IMR-90 (cell line): Measurements from ENCODE around the gene HOXB2. TPM values are rescaled to one million over a fixed set of nuclear protein-coding genes. Genes with fewer than 3 reads are reported as not detected.

Source experiments
- ATAC-seq: fragments of 200-7000 bp; cut with Tn5 transposase; 2 replicates; pipeline ENCODE4 v1.9.1; 2020; ENCODE audit warnings: low read depth, mild to moderate bottlenecking, moderate library complexity
- BruUV-seq: library from RNA; stranded (reverse); fragments of 400-500 nt; replicated peaks from 2 replicates; lab custom pipeline; 2021; lab: Mats Ljungman, UMichigan
- CTCF ChIA-PET: fragments of 300-600 bp; formaldehyde crosslinking; extraction: SDS; loops from one replicate; lab custom pipeline; 2021; ENCODE audit warnings: antibody characterized with exemption; lab: Yijun Ruan, JAX
- POLR2A ChIA-PET: fragments of 300-600 bp; sonication (Branson Sonifier 250); formaldehyde crosslinking; loops from one replicate; lab custom pipeline; 2022; ENCODE audit warnings: antibody characterized with exemption; ENCODE audit not compliant: unreplicated experiment; lab: Charles Lee
- DNase-seq: peaks from one replicate; pipeline ENCODE4 v3.0.0; 2013
- H2AFZ ChIP-seq: replicated peaks from 2 replicates; pipeline ENCODE3; 2013; ENCODE audit warnings: low read length, mild to moderate bottlenecking; ENCODE audit not compliant: poor library complexity
- H2AK5ac ChIP-seq: 2 replicates; pipeline ENCODE4 v1.6.1; 2013; ENCODE audit warnings: low read depth, low read length, inconsistent platforms
- H2AK9ac ChIP-seq: replicated peaks from 2 replicates; pipeline ENCODE3; 2013; ENCODE audit warnings: mild to moderate bottlenecking, low read depth, low read length, moderate library complexity; ENCODE audit not compliant: poor library complexity
- H2BK120ac ChIP-seq: 2 replicates; pipeline ENCODE4 v1.6.1; 2013; ENCODE audit warnings: low read depth, low read length, inconsistent platforms
- H2BK15ac ChIP-seq: 3 replicates; pipeline ENCODE4 v1.6.1; 2013; ENCODE audit warnings: low read depth, low read length, inconsistent platforms
- H2BK20ac ChIP-seq: 2 replicates; pipeline ENCODE4 v1.6.1; 2013; ENCODE audit warnings: low read depth, mild to moderate bottlenecking, inconsistent platforms, low read length, moderate library complexity
- H2BK5ac ChIP-seq: 2 replicates; pipeline ENCODE4 v1.6.1; 2013; ENCODE audit warnings: mild to moderate bottlenecking, low read depth, low read length, inconsistent platforms; ENCODE audit not compliant: poor library complexity, severe bottlenecking
- H3K14ac ChIP-seq: replicated peaks from 2 replicates; pipeline ENCODE4 v1.6.1; 2013; ENCODE audit warnings: low read depth, low read length, inconsistent platforms
- H3K18ac ChIP-seq: 2 replicates; pipeline ENCODE4 v1.6.1; 2013; ENCODE audit warnings: low read depth, low read length, control low read depth
- H3K23ac ChIP-seq: 2 replicates; pipeline ENCODE4 v1.6.1; 2013; ENCODE audit warnings: low read depth, low read length, inconsistent platforms
- H3K27ac ChIP-seq: 2 replicates; pipeline ENCODE4 v1.5.1; 2013; ENCODE audit warnings: mild to moderate bottlenecking, control low read depth, low read length; ENCODE audit not compliant: insufficient read depth
- H3K27me3 ChIP-seq: 2 replicates; pipeline ENCODE4 v1.6.1; 2013; ENCODE audit warnings: low read length; ENCODE audit not compliant: control insufficient read depth, insufficient read depth
- H3K36me3 ChIP-seq: 2 replicates; pipeline ENCODE4 v1.6.1; 2013; ENCODE audit warnings: low read length, mixed read lengths; ENCODE audit not compliant: control insufficient read depth, insufficient read depth
- H3K4ac ChIP-seq: 2 replicates; pipeline ENCODE4 v1.6.1; 2013; ENCODE audit warnings: low read depth, low read length, inconsistent platforms
- H3K4me1 ChIP-seq: 2 replicates; pipeline ENCODE4 v1.6.1; 2013; ENCODE audit warnings: low read length, mixed read lengths; ENCODE audit not compliant: control insufficient read depth, insufficient read depth
- H3K4me2 ChIP-seq: 2 replicates; pipeline ENCODE4 v1.6.1; 2013; ENCODE audit warnings: low read depth, mild to moderate bottlenecking, control low read depth, low read length, moderate library complexity
- H3K4me3 ChIP-seq: 2 replicates; pipeline ENCODE4 v1.5.1; 2013; ENCODE audit warnings: low read depth, mild to moderate bottlenecking, control low read depth, low read length, moderate library complexity; ENCODE audit not compliant: insufficient read depth
- H3K56ac ChIP-seq: 2 replicates; pipeline ENCODE4 v1.6.1; 2013; ENCODE audit warnings: low read length, inconsistent platforms; ENCODE audit not compliant: insufficient read depth; ENCODE audit errors: extremely low read depth
- H3K79me1 ChIP-seq, 2 experiments: 2 replicates each; pipeline ENCODE4 v1.6.1; 2013; ENCODE audit warnings: low read length in 2 of 2, inconsistent platforms in 1 of 2, low read depth in 1 of 2
- H3K9ac ChIP-seq: 2 replicates; pipeline ENCODE4 v1.6.1; 2013; ENCODE audit warnings: low read depth, low read length, control low read depth
- H3K9me1 ChIP-seq: 2 replicates; pipeline ENCODE4 v1.6.1; 2013; ENCODE audit warnings: low read length, inconsistent platforms; ENCODE audit not compliant: insufficient read depth
- H3K9me3 ChIP-seq: 2 replicates; pipeline ENCODE4 v1.6.1; 2013; ENCODE audit warnings: low read length; ENCODE audit not compliant: control insufficient read depth, insufficient read depth
- H4K20me1 ChIP-seq: 2 replicates; pipeline ENCODE4 v1.6.1; 2013; ENCODE audit warnings: low read length, inconsistent platforms; ENCODE audit not compliant: insufficient read depth
- H4K5ac ChIP-seq: 2 replicates; pipeline ENCODE4 v1.6.1; 2013; ENCODE audit warnings: mild to moderate bottlenecking, low read depth, low read length, control low read depth
- H4K8ac ChIP-seq, 2 experiments: 2 replicates each; pipeline ENCODE4 v1.6.1; 2013; ENCODE audit warnings: low read depth in 2 of 2, low read length in 2 of 2, control low read depth in 1 of 2, inconsistent platforms in 1 of 2
- H4K91ac ChIP-seq: 2 replicates; pipeline ENCODE4 v1.6.1; 2013; ENCODE audit warnings: low read depth, low read length, inconsistent platforms; ENCODE audit not compliant: insufficient read depth
- BHLHE40 ChIP-seq: fragments of 150-350 bp; IDR thresholded peaks from 2 replicates; pipeline ENCODE4 v1.6.1; 2016; ENCODE audit warnings: mild to moderate bottlenecking, low read depth, low read length
- MAZ ChIP-seq: IDR thresholded peaks from 2 replicates; pipeline ENCODE4 v1.6.1; 2012; ENCODE audit warnings: low read depth, mild to moderate bottlenecking, low read length, improper control_type of control experiment, moderate library complexity, borderline replicate concordance
- RCOR1 ChIP-seq: IDR thresholded peaks from 2 replicates; pipeline ENCODE4 v1.6.1; 2012; ENCODE audit warnings: mild to moderate bottlenecking, low read length, improper control_type of control experiment; ENCODE audit not compliant: insufficient replicate concordance
- WGBS, 2 experiments: methylation state at CpG; one replicate each; pipeline versions ENCODE4 v1.1.5 to v1.1.7; 2013; ENCODE audit warnings: missing lambda C conversion rate in 2 of 2; ENCODE audit not compliant: insufficient read length in 1 of 2; ENCODE audit errors: extremely low coverage in 2 of 2; 5-methylcytosine and 5-hydroxymethylcytosine counted together
- dilution Hi-C: fragments of 300-500 bp; cut with HindIII; formaldehyde crosslinking; loops from one replicate; pipeline ENCODE4 v1.14.3; 2018; ENCODE audit warnings: low sequenced_read_pairs; ENCODE audit not compliant: unreplicated experiment
- in situ Hi-C: fragments of 300-500 bp; cut with MboI; formaldehyde crosslinking; loops from 3 replicates; pipeline ENCODE4 v1.14.3; 2019; ENCODE audit warnings: low sequenced_read_pairs, inconsistent platforms, mixed read lengths
- intact Hi-C: fragments of 100-400 bp; cut with micrococcal nuclease; formaldehyde crosslinking; loops from 2 replicates; pipeline ENCODE4 v1.10.0; 2022
- polyA plus RNA-seq, 3 experiments: library from polyadenylated mRNA; depleted of rRNA; stranded (reverse); fragments of >200 nt; gene quantifications; 2 replicates each; pipeline ENCODE4 v1.2.3, GENCODE V29; 2012; ENCODE audit warnings: low replicate concordance in 1 of 3
- total RNA-seq: library from RNA; depleted of rRNA; stranded (reverse); fragments of >200 nt; gene quantifications from 2 replicates; pipeline ENCODE4 v1.2.3, GENCODE V29; 2012

HOXB2 gene
- total and polyA plus RNA-seq, 2 of the 4 experiments (the other 2 are of a cell fraction) = 2.7 to 29.9 TPM

- dilution Hi-C loops = no loop called here
- H3K27ac ChIP-seq = peak overlapping the region; percentile 32; the same call in 1 of the 2 replicates
- no peaks in the 10 kb centered on the region for H3K27me3 ChIP-seq
- H3K9ac ChIP-seq = no peak overlapping the region
- peak; percentile 85 for ATAC-seq
- H3K9me3 ChIP-seq = no peaks in the 10 kb centered on the region
- no peak overlapping the region for H4K91ac ChIP-seq
- no peak overlapping the region for H3K14ac ChIP-seq
- in situ Hi-C loops = no loop called here
- H2BK120ac ChIP-seq = no peak overlapping the region
- H2AK9ac ChIP-seq = no peak overlapping the region
- peaks cover 0 to 7% of the 10 kb centered on the region in 2 experiments; a peak in 2 of 4 replicates for H3K79me1 ChIP-seq
- H2AK5ac ChIP-seq = no peak overlapping the region
- H3K23ac ChIP-seq = no peak overlapping the region
- H3K4me3 ChIP-seq = no peak overlapping the region
- no peak overlapping the region for H3K18ac ChIP-seq
- H2BK15ac ChIP-seq = no peak overlapping the region
- no peak overlapping the region for H2BK20ac ChIP-seq
- no peak overlapping the region for H3K4me2 ChIP-seq
- no peak overlapping the region for H3K4ac ChIP-seq
- peaks cover 29% of the 10 kb centered on the region for H3K4me1 ChIP-seq
- H4K8ac ChIP-seq = no peak overlapping the region
- ChIA-PET POLR2A (interaction anchor here (0.9 to 1.3 kb wide), 2 partner anchors 37 to 89 kb away, joined by 3 to 4 read pairs; no protein-coding TSS in a partner anchor), CTCF (interaction anchor here (1.0 to 2.0 kb wide), 3 partner anchors 8 to 19 kb away, joined by 3 to 6 read pairs (median 4); no protein-coding TSS in a partner anchor)
- intact Hi-C loops = loop anchor here (1.0 kb wide), 1 partner anchor 38 kb away; no protein-coding TSS in a partner anchor
- no peak for TF ChIP-seq RCOR1
- TF ChIP-seq BHLHE40 = 0 out of 2 replicates have a peak, but pooled peaks have one; percentile 14
- no peak for TF ChIP-seq MAZ
- H2BK5ac ChIP-seq = no peak overlapping the region
- no peak overlapping the region for H3K56ac ChIP-seq
- peaks cover 16% of the 10 kb centered on the region; the same call in 1 of the 2 replicates for H3K9me1 ChIP-seq
- no peaks in the 10 kb centered on the region for H4K20me1 ChIP-seq
- DNase-seq = peak; percentile 94
- BruUV-seq = no TSS peak
- no peak overlapping the region for H4K5ac ChIP-seq
- no peak overlapping the region for H2AFZ ChIP-seq
- WGBS, 2 experiments = no CpG with 5 or more reads among the region's 5 CpGs
- no peaks in the 10 kb centered on the region for H3K36me3 ChIP-seq
These were observed 41.2 kb downstream of the HOXB2 start for GRCh38 chr17:48503747-48504146.
